GM21423 (cell line): ENCODE results near the gene FAM32A.

ENCODE experiments used
- ATAC-seq: cut with Tn5 transposase; IDR thresholded peaks from one replicate; pipeline ENCODE4 v1.9.1; 2021; ENCODE audit warnings: mild to moderate bottlenecking, moderate library complexity; ENCODE audit not compliant: unreplicated experiment

Gene FAM32A

DNA sequence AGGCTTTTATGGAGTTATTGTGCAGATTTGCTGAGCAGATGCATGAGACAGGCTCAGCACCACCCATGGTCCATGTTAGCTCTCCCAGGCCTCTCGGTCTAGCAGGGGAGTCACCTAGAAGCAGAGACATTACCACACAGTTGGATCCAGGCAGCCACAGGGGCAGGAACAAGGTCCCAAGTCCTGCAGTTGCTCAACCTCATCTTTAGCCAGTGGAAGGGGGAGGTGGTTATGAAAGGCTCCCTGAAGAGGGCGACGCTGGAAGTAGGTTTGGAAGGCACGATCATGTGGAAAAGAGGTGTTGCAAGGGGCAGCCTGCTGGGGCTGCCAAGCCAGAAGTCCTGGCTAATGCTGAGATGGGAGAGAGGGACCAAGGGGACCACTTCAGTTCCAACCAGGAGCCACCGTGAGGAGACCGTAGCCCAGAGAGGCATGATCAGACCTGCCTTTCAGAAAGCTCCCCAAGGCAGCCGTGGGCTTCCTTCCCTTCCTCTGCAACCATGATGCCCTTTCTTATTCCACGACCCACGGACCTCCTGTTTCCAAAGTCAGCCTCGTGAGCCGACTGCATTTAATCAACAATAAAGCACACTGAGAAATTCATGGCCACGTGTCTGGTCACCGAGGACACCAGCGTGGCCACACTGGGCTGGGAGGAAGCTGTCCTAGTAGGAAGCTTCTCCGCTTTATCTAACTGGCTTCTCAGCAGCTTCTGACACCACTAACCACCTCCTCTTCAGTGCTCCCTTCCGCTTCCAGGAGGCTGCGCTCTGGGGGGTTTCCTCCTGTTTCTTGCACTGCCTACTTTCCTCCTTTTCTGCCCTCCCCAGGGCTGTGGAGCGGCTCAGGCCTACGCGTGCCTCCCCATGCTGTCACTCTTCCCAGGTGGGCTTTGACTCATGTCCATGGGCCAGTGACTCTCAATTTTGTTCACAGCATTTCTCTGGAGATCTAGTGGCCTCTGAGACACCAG lies 15.1 kb downstream of the FAM32A start:
- ATAC-seq, result no peak

DNA sequence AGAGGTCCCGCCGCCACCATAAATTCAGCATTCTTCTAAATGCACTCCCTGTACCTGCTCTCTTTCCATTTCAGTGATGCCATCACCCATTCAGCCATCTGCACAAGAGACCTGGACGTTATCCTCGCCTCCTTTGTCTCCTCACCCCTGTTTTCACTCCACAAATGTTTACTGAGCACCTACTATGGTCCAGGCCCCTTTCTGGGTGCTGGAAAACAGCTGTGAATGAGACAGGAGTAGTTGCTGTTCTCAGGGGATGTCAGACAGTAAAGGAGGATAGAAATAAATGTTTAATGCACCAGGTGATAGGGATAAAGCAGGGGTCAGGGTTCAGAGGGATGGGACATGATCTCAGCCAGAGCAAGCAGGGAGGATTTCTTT lies 15.8 kb downstream of the FAM32A start:
- ATAC-seq, result no peak

DNA sequence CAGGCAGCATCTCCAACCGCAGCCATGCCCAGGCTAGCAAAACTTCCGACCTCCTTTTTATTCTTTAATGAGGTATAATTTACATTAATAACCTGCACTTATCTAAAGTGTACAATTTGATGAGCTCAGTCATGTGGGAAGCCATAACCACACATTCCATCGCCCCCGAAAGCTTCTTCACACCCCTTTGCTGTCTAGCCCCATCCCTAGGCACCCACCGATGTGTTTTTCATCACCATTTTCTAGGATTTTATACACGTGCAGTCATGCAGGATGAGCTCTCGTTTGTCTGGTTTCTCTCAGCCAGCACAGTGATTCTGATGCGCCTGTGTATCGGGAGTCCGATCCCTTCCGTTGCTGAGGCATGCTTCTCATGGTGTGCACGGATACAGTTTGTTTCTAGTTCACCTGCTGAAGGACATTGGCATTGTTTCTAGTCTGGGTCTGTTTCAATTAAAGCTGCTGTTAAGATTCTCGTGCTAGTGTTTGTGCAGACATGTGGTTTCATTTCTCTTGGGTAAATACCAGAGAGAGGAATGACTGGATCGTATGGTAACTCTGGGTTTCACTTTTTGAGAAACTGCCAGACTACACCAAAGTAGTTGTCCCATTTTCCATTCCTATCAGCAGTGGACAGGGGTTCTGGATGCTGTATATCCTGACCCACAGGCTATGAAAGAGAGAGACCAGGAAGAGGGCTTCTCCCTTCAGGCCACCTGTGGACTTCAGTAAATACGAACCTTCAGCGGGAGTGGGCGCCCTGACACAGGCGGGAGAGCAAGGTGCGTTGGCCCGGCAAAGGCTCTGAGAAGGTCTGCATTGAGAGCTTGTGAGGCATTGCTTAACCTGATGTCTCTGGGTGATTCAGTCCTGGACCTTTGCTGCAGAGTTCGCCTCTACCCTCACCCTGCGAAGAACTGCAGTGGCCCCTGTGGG lies 17.4 kb downstream of the FAM32A start:
- ATAC-seq, result no peak

DNA sequence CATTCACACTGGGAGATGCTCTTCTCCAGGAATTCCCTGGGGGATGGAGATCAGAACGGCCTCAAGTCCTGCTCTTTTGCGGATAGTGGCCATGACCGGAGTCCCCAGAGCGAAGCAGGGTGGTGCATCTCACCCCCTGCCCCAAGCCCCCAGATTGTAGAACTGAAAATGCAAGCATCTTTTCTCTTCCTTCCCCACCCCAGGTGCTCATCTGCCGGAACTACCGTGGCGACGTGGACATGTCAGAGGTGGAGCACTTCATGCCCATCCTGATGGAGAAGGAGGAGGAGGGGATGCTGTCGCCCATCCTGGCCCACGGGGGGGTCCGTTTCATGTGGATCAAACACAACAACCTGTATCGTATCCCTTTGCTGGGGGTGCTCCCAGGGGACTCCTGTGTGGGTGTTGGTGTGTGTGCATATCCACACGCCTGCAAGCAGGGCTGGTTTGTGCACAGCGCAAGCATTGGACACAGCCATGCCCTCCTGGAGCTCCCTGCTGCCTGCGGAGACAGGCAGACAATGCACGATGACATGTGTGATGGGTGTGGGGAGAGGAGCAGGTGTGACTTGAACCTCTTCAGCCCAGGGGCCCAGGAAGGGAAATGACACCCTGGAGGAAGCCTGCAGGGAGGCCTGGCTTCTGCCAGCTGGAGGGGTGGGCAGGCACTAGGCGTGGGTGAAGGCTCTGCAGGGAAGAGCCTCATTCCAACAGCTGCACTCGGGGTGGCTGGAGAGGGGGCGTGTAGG lies 18.2 kb downstream of the FAM32A start:
- ATAC-seq, result no peak

DNA sequence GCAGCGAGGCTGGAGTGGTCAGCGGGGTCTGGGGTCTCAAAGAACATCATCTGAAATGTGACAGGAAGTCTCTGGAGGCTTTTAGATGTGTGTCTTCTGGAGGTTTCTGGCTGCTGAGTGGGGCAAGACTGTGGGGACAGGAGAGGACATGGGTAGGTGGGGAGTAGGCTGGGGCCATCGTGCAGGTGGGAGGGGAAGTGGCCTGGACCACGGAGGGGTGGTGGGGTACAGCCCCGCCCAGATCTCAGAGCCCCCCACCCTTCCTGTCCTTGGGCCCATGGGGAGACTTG lies 18.7 kb downstream of the FAM32A start:
- no peak for ATAC-seq

DNA sequence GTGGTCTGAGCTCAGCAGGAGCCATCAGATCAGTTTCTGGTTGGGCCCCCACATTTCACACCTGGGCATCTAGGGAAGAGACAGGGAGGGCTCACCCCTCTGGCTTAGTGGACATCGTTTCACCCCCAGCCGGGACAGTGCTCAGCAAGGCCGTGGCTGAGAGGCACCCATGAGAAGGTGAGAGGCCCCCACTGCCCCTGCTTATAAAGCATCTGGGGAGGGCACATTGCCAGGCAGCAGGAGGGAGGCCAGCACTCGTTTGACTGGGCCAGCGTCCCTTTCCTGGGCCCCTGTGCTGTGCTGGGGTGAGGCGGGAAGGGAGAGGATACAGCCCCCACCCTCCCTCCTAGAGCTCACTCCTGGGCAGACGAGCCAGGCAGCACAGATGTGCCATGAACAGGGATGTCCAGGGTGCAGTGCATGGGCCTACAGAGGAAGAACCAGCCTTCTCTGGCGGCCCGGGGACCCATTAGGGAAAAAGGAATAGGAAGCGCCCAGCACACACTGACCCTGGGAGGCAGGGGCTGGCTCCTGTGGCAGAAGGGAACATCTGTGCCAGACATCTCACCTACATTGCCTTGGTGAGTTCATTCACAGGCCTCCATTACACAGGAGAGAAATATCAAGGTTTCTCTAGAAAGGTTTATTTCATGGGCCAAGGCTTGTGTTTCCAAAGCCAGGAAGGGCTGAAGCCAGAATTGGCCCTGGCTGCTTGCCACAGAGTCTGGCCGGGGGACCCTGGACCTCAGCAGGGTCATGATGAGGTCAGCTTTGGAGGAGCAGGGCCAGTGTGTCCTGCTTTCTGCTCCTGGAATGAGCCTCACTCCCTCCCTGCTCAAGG lies 20.2 kb downstream of the FAM32A start:
- no peak for ATAC-seq

DNA sequence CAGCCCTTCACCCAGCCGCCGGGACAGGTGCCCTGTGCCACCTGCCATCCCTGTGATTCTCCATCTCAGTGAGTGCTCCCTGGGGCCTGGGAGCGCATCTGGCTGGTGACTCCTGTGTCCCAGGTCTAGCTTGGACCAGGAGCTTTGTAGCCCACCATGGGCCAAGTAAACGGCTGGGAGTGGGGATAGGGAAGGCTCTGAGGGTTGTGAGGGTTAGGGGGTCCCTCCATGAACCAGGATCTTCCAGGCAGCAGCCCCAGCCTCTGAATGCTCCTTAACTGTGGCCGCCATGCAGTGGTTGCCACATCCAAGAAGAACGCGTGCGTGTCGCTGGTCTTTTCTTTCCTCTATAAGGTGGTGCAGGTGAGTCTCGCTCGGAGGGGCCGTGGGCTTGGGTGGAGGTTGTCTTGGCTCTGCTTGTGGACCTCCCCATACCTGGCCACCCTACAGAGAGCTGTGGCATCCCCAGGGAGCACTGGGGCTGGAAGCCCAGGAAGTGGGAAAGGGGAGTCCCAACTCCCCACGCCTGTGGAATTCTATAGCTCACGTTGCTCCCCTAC lies 20.9 kb downstream of the FAM32A start:
- ATAC-seq, result no peak

DNA sequence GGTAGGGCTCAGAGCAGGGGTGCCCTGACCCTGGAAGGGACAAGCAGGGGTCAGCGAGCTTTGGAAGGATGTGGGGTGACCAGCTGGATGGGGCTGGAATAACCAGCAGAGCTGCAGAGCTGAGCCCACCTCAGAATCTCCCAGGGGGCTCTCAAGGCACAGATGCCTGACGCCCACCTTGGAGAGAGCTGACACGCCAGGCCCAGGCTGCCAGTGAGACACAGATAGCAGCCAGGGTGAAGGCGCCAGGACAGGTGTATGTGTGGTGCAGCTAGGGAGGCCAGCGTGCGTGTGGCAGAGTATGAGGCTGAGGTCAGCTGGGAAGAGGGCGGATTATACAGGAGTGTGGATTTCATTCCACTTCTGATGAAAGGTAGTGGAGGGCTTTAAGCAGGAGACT lies 21.4 kb downstream of the FAM32A start:
- ATAC-seq, result no peak

DNA sequence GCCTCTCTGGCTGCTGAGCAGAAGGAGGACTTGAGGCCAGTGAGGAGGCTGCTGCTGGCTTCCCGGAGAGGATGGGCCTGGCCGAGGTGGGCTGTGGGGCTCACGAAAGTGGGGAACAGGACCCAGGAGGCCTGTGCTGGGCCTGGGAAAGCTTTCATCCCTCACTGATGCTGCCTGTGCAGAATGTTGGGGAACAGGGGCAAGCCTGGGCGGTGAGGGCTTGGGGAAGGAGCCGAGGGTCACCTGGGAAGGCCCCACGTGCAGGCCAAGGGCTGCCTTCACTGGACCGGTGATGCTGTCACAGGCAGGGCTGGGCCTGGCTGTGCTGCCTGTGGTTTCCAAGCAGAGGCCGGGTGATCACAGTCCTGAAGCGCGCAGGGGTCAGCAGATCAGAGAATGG lies 21.9 kb downstream of the FAM32A start:
- no peak for ATAC-seq

DNA sequence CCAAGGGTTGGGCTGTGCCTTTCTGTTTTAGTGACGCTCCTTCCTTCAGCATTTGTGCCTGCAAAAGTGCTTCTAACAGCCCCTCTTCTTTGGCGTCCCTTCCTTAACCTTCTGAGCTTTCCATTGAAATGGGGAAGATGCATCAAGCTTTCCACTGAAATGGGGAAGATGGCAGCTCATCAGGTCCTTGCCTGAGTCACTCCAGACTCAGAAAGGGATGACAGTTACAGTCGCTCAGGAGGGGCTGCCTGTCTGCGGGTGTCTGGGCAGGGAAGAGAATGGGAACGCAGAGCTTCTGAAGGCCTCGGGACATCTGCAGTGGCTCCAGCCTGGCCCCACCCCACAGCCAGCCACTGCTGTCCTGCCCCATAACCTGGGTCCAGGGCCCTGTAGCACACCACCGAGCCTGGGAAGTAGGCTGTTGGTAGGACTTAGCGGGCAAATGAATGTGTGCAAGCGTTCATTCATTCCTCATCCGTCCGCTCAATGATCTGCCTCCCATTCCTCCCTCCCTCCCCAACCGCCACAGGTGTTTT lies 22.3 kb downstream of the FAM32A start:
- ATAC-seq, result no peak

DNA sequence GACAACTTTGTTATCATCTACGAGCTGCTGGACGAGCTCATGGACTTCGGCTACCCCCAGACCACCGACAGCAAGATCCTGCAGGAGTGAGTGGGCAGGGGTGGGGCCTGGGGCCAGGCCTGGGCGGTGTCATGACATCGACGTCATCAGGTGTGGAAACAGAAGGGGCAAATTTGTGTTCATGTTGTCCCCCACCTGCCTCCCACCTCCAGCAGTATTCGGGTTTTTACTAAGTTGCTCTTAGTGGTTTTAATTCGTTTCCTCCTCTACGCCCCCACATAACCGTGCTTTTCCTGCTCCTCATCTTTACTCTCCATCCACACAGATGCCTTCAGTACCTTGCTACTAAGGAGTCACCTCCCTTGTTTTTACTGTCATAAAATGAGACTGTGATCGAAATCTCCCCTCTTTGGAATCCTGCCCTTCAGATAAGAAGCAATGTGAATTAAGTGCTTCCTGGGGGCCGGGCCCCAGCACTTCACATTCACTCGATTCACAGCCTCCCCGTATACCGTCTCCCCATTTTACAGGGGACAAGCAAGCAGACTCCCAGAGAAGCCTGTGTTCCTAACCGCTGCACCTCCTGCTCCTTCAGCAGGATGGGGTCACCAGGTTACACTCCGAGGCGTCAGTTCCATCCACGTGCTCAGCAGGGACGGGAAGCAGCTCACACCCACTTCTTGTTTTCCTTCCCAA lies 23.0 kb downstream of the FAM32A start:
- ATAC-seq, result no peak

DNA sequence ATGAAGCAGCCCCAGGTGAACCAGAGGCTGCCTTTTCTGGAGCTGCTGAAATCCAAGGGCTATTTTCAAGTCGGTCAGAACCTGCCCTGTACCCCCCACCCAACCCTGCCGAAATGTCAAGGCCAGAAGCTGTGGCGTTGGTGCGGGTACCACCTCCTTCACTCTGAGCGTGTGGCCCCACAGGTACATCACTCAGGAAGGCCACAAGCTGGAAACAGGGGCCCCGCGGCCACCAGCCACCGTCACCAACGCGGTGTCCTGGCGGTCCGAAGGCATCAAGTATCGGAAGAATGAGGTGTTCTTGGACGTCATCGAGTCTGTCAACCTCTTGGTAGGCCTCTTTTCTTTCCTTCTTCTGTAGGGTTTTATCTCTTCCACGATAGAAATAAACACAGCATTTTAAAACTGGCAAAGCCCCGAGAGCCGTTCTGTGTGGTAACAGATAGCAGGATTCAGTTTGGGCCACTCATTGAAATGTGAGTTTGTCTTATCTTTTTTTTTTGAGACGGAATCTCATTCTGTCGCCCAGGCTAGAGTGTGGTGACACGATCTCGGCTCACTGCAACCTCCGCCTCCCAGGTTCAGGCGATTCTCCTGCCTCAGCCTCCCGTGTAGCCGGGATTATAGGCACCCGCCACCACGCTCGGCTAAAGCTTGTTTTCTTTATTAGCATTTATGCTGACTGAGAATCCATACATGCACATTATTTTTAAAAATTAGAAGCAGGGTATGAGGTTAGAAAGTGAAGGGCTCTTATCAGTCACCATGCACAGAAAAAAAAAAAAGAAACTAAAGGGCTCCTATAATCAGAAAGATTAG lies 23.8 kb downstream of the FAM32A start:
- no peak for ATAC-seq

DNA sequence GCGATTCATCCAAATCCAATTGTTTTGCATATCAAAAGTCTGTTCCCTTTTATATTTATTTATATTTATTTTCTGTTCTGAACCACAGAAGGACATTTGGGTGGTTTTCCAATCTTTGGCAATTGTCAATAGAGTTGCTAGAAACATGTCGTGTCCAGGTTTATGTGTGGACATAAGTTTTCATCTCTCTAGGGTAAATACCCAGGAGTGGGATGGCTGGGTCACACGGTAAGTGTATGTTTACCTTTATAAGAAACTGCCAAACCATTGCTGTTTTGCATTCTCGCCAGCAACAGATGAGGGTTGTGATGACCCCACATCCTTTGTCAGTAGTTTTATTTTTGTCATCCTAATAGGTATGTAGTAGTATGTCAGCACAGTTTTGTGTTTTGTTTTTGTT lies 25.0 kb downstream of the FAM32A start:
- ATAC-seq, result no peak

DNA sequence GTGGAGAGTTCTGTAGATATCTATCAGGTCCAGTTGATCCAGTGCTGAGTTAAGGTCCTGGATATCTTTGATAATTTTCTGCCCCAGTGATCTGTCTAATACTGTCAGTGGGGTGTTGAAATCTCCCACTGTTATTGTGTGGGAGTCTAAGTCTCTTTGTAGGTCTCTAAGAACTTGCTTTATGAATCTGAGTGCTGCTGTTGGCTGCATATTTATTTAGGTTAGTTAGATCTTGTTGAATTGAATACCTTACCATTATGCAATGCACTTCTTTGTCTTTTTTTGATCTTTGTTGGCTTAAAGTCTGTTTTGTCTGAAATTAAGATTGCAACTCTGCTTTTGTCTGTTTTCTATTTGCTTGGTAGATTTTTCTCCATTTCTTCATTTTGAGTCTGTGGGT lies 27.9 kb downstream of the FAM32A start:
- ATAC-seq, result no peak

DNA sequence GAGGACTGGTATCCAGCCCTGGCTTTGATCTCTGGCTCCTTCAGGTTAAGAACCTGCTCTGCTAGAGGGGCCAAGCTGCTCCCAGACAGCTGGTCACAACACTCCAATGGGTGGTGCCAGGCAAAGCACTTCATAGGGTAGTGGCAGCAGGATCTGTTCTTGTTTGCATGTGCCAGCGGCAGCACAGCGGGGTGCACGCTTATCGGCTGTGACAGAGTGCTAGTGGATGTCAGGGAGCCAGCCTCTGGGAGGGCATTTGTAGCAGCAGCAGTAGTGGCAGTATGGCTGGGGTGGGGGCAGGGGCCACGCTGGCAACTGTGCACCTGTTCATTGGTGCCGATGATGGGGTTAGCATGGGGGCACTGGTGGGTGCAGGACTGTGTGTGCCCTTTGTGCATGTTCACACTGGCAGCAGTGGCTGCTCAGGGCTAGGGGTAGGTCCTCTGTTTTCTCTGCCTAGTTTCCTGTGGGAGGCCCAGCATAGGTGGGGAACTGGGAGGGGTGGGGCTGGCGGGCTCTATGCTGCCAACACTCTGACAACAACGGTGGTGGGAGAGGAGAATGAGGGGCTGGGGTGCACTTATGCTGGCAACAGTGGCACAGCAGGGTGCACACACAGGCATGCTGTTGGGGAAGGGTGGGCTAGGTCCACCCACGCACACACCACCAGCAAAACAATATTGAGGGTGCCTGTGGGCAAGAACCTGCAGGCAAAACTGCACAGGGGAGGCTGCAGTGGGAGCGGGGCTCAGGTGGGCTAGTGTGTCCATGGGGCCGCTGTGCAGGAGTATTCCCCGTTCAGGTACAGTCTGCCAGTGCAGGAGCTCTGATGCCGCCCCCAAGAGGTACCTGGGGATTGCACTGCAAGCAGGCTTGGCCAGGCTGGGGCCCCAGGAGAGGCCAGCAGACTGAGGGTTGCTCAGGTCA lies 31.8 kb downstream of the FAM32A start:
- ATAC-seq, result no peak

DNA sequence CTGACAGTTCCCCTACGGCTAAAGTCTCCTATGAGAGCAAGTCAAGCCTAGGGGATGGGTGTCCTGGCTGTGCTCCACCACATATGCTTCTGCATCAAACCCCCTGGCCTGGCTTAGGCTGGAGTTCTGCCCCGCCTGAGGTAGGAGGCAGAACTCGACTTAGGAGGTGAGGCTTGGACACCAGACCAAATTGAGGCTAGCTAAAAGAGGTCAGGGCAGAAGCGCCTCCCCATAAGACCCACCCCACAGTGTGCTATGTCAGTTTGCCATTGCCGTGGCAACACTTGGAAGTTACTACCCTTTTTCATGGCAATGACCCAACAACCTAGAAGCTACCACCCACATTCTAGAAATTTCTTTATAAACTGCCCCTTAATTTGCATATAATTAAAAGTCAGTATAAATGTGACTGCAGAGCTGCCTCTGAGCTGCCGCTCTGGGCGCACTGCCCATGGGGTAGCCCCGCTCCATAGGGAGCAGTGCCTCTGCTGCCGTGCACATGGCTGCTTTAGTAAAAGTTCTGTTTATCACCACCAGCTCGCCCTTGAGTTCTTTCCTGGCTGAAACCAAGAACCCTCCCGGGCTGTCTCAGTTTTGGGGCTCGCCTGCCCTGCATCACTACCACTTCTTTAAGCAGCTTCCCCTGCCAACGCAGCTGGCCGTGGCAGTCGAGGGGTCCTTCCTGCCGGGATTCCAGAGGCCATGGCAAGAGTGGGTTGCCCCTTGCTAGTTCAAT lies 32.7 kb downstream of the FAM32A start:
- no peak for ATAC-seq

DNA sequence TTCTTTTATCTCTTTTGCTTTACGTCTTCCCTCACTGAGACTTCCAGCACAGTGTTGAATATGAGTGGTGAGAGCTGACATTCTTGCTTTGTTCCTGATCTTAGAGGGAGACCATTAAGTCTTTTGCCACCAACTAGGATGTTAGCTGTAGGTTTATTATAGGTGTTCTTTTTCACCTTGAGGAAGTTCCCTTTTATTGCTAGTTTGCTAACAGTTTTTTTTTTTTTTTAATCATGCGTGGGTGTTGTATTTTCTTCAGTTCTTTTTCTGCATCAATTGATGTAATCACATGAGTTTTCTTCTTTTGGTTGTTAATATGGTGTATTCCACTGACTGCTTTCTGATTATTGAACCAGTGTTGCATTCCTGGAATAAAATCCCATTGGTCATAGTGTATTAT lies 33.6 kb downstream of the FAM32A start:
- ATAC-seq, result no peak
